Left lung (tissue), 10 donors: Measurements from ENCODE around the gene KRT15. TPM values are rescaled to one million over a fixed set of nuclear protein-coding genes. Genes with fewer than 3 reads are reported as not detected.

Source experiments
- ATAC-seq: fragments of 200-7000 bp; cut with Tn5 transposase; one replicate; pipeline ENCODE4 v1.9.1; 2020; ENCODE audit warnings: moderate library complexity
- DNase-seq, 4 donors: peaks; one replicate each; pipeline ENCODE4 v3.0.0-alpha.2; 2013 to 2020
- H3K27ac ChIP-seq, 2 donors: fragments of 200-600 bp; sonication (generic) in 1 of 2; one replicate each; pipeline versions ENCODE4 v1.5.0 to v1.8.0; 2020 to 2021
- H3K27me3 ChIP-seq, 2 donors: fragments of 200-600 bp; sonication (generic) in 1 of 2; one replicate each; pipeline versions ENCODE4 v1.5.0 to v1.8.0; 2020 to 2021
- H3K36me3 ChIP-seq, 2 donors: fragments of 200-600 bp; sonication (generic) in 1 of 2; one replicate each; pipeline versions ENCODE4 v1.5.0 to v1.8.0; 2020 to 2021
- H3K4me1 ChIP-seq, 2 donors: fragments of 200-600 bp; one replicate each; pipeline ENCODE4 v1.8.0; 2021
- H3K4me3 ChIP-seq, 2 donors: fragments of 200-600 bp; sonication (generic) in 1 of 2; one replicate each; pipeline versions ENCODE4 v1.5.0 to v1.8.0; 2020 to 2021; ENCODE audit warnings: mild to moderate bottlenecking in 1 of 2
- H3K9me3 ChIP-seq, 2 donors: fragments of 200-600 bp; sonication (generic) in 1 of 2; one replicate each; pipeline versions ENCODE4 v1.5.0 to v1.8.0; 2020 to 2021
- CTCF ChIP-seq, 2 donors: fragments of 200-600 bp; sonication (generic) in 1 of 2; IDR thresholded peaks; one replicate each; pipeline versions ENCODE4 v1.5.0 to v1.8.0; 2021; ENCODE audit warnings: antibody characterized with exemption in 2 of 2
- intact Hi-C, 2 donors: fragments of 100-400 bp; cut with DNase I; formaldehyde crosslinking; loops; one replicate each; pipeline versions ENCODE4 v1.11.2 to v1.14.2; 2022
- polyA plus RNA-seq, 6 donors: library from polyadenylated mRNA; unstranded; fragments of 120-200 nt; gene quantifications; one replicate each; pipeline ENCODE4 v1.2.1, GENCODE V29; 2013; ENCODE audit not compliant: insufficient read length in 6 of 6
- total RNA-seq, 2 donors: library from RNA; stranded (reverse); fragmentation: NEBNext Ultra II Directional; extraction: Animal tissue kit (Norgen Biotek cat#: 25700); gene quantifications; one replicate each; pipeline ENCODE4 v1.2.1, GENCODE V29; 2021
- donor health status: DM: no; HTN: yes; CAD: no.
- donor health status: DM: no; HTN: no; CAD: no.

KRT15 gene
- total and polyA plus RNA-seq, 8 donors = 1.3 to 27.8 (median 2.3) TPM

- no peak overlapping the region for H3K27ac ChIP-seq
- intact Hi-C loops = no loop called here
- H3K9me3 ChIP-seq = no peaks in the 10 kb centered on the region
- no peak for DNase-seq
- H3K4me3 ChIP-seq = no peak overlapping the region
- ATAC-seq = no peak
- TF ChIP-seq CTCF (IDR thresholded peaks at IDR 0.05) = no peak
- no peaks in the 10 kb centered on the region for H3K4me1 ChIP-seq
- H3K27me3 ChIP-seq = peaks cover 0 to 36% of the 10 kb centered on the region in 2 donors
- H3K36me3 ChIP-seq = no peaks in the 10 kb centered on the region
These were observed 40.9 kb upstream of the KRT15 start for GRCh38 chr17:41559548-41559947.

- Histone ChIP-seq H3K36me3 (no peaks in the 10 kb centered on the region), H3K27ac (no peak overlapping the region), H3K27me3 (peaks cover 0 to 35% of the 10 kb centered on the region in 2 donors), H3K4me1 (no peaks in the 10 kb centered on the region), H3K9me3 (no peaks in the 10 kb centered on the region), H3K4me3 (no peak overlapping the region)
- DNase-seq (no peak), ATAC-seq (no peak)
- intact Hi-C loops = no loop called here
- no peak for TF ChIP-seq CTCF (IDR thresholded peaks at IDR 0.05)
These were observed 38.2 kb upstream of the KRT15 start for GRCh38 chr17:41556931-41557330.

GRCh38 chr17:41556306-41556705 is 37.6 kb upstream of the KRT15 start:
- Histone ChIP-seq H3K4me1 (no peaks in the 10 kb centered on the region), H3K27me3 (peaks cover 0 to 28% of the 10 kb centered on the region in 2 donors), H3K9me3 (no peaks in the 10 kb centered on the region), H3K36me3 (no peaks in the 10 kb centered on the region), H3K4me3 (no peak overlapping the region), H3K27ac (no peak overlapping the region)
- ATAC-seq (no peak), DNase-seq (no peak)
- no peak for TF ChIP-seq CTCF (IDR thresholded peaks at IDR 0.05)
- intact Hi-C loops = no loop called here

- Histone ChIP-seq H3K9me3 (no peaks in the 10 kb centered on the region), H3K4me1 (no peaks in the 10 kb centered on the region), H3K27me3 (peaks cover 0 to 25% of the 10 kb centered on the region in 2 donors), H3K27ac (no peak overlapping the region), H3K36me3 (no peaks in the 10 kb centered on the region), H3K4me3 (no peak overlapping the region)
- no peak for TF ChIP-seq CTCF (IDR thresholded peaks at IDR 0.05)
- DNase-seq (no peak), ATAC-seq (no peak)
- intact Hi-C loops = no loop called here
These were observed 36.6 kb upstream of the KRT15 start for GRCh38 chr17:41555105-41555887.

- Histone ChIP-seq H3K9me3 (no peaks in the 10 kb centered on the region), H3K27ac (no peak overlapping the region), H3K36me3 (no peaks in the 10 kb centered on the region), H3K4me1 (peaks cover under 1 to 5% of the 10 kb centered on the region in 2 donors), H3K27me3 (peaks cover 0 to 16% of the 10 kb centered on the region in 2 donors), H3K4me3 (no peak overlapping the region)
- ATAC-seq (no peak), DNase-seq (no peak)
- no peak for TF ChIP-seq CTCF (IDR thresholded peaks at IDR 0.05)
- intact Hi-C loops = loop anchor here in 1 of 2 donors (5.0 kb wide), 1 partner anchor 103 kb away; no protein-coding TSS in a partner anchor
These were observed 35.4 kb upstream of the KRT15 start for GRCh38 chr17:41553987-41554680.
